NCI-H510A treated with DMSO at 0.1 percent for 48 hours (cell line): ENCODE results near the gene ASAP3.
A peak's percentile ranks its signal among the peaks of the same experiment; 100 is the strongest.

Experiments
- DNase-seq: peaks from one replicate; lab custom pipeline; 2025; lab: John Stamatoyannopoulos, UW

ASAP3 gene

DNA sequence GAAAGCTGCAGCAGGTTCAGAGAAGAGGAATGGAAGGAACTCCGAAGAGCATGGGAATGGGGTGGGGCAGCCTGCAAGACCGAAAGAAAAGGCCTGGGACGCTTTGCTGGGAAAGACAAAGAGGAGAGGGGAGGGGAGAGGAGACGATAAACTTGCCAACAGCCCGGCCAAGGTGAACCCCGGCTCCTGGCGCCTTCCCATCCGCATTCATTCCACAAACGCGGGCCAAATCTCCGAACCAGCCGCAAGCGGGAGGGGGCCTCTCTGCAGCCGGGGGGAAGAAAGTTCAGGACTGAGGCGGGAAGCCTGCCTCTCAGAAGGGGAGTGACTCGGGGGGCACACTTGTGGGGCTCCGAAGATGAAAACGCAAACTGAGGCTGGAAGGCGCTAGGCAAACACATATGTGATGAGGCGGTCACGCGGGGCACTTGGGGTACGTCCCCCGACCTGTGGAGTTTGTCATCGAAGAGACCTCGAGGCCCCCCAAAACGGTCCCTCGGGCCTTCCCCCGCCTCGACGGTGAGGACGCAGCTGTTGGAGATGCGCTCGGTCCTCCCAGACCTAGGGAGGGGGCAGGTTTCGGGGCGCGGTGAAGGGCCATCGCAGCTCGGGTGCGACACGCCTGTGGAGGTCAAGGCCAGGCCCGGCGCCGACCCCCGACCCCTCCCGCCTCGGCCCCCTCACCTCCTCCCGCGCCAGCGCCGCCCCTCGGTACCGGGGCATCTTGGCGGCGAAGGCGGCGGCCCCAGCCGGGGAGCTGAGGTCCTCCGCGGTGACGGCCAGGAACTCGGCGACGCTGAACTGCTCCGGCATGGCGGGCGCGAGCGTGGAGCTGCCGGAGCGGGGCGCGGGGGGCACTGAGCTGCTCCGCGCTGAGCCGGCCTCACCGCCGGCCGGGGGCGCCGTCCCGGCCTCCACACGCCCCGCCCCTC lies at the start of gene ASAP3:
Gene ASAP3, minus strand, starts transcription at position 859 of the 932 bp plus-strand sequence. Its CDS starts 46 bp downstream, at position 813.
- no peak for DNase-seq

DNA sequence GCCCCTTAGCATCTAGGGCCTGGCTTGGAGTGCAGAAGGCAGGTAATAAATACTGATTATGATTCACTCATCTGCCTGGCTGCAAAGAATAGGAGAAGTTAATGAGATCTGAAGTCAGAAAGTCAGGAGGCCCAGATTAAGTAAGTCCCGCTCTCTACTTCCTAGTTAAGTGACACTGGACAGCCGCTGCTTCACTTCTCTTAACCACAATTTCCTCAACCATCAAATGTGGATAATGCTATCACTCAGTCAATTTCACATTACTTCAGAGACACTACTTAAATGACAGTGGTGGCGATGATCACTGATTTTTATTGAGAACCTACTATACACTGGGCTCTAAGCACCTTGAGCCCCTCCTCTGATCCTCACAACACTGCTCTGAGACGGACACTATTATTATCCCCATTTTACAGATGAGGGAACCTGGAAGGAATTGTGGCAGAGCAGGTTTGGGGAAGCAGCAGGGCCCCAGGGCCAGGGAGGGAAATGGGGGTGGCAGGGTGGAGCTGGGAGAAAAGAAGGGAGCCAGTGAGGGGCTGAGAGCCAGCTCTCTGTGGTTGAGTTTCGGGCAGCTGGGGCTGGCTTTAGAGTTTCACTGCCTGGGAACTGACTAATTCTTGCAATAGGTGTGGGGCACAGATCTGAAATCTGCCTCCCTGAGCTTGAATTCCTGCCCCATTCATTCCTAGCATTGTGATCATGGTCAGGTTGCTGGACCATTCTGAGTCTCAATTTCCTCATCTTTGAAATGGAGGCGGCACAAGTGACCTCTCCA lies 49.5 kb upstream of the ASAP3 start:
- no peak for DNase-seq

DNA sequence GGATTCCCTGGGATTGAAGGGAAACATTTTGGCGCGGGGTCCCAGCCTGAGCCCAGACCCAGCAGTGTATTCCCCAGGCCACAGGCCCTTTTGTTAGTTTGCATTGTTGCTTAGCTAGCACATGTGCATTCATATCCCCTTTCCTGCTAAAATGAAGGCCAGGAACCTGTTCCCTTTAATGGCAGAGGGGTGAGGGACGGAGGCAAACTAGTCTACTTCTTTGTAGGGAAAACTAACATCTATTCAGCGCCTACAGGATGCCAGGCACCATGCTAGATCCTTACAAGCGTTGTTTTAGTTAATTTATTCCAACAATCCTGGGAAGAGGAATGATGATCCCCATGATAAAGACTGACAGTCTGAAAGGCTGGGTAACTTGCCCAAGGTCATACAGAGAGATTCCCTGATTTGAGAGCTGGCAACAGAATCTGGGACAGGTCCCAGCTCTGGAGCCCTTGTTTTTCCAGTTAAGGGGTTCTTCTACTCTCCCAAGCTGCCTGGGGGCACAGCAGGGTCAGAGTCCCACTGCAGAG lies 47.6 kb upstream of the ASAP3 start:
- no peak for DNase-seq

DNA sequence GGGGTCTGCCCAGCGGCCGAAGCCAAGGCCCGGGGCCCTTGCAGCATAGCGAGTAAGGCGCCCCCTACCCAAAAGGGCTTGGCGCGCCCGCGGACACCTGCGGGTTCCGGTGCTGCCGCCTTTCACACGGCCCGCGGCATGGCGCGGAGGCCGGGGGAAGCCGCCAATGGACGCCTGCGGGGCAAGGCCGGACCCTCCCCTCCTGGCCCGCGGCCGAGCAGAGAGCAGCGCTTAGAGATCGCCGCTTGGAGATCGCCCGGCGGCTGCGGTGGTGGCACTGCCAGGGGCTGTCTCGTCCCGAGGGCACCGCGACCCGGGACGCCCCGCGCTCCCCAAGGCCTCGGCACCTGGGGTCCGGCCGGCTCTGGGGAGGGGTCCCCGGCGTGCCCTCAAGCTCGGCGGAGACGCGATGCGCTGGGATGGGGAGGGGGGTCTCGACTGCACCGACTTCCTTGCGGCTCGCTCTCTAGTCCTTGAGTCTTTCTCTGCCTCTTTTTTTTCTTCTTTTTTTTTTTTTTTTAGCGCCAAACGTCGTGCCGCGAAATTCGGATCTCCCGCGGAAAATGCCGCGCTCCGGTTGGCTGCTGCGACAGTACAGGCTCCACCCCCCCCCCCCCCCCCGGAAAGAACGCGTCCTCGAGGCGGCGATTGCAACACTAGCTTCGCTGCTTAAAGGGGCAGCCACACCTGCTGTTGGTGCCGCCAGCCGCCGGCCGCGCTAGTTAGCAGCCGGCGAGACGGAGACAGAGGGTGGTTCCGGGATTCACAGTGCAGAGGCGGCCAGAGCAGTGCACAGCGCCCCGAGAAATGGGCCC lies 47.0 kb upstream of the ASAP3 start, which contains the start of gene E2F2:
Gene E2F2, minus strand, starts transcription at position 487 of the 815 bp plus-strand sequence. Its CDS starts 440 bp downstream, at position 47.
- peak; percentile 89 for DNase-seq

DNA sequence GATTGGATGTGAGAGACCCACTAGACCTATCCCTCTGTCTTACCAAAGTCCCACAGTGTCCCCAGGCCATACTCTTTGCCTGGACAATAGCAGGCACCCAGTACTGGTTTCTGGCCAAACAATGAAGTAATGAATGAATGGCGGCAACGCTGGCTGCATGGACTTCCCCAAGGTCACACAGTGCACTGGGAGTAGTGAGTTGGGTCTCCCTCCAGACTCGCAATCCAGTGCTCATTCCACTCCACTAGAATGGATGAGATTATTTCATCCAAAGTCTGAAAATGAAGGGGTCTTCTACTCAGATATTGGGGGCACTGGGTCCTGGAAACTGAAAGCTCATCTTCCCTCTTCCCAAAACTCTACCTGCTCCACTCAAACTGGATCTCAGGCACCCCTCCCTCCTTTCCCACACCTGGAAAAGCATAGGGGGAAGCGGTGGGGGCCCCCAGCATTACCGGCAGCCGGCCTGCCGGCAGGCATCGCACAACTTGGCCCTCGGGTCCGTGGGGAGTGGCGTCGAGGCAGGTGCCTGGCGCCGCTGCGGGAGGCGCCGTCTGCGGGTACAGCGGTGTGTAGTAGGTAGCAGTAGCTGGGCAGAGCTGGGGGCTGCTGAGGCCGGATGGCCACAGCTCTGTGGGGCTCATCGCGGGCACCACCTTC lies 46.2 kb upstream of the ASAP3 start:
- no peak for DNase-seq

DNA sequence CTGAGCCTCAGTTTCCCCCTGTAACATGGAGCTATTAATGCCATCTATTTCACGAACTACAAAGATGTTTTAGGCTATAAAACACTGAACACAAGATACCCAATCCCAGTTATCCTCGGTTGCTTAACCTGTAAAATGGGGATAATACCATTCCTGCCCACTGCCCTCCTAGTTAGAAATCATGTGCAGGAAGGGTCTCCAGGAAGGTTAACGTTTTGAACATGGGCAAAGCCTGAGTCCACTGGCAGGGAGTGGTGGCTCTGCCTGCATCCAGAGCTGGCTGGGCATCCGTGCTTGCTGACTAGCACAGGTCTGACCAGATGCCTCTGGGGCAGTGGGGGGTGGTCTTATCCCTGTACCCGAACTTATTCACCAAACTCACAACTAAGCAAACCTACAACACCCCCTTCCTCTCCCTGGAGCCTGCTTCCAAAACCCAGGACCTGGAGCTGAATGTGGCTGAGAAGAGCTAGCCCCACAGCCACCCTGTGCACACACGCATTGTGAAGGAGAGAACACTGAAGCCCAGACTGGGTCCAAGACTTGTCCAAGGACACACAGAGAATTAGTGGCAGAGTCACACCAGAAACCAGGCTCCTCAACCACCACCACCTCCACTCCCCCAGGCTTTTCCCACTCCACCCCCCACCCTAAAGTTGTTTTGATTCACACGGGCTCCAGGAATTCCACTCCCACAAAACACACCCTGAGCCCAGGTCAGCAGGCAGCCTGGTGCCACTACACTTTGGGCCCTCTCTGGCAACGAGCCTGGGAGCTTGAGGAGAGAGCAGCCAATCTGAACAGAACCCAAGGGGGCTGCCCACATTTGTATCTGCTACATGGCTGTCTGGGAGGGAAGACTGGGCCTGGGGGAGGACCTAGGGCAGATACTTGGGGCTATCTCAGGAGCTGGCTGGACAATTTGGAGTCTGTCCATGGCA lies 45.4 kb upstream of the ASAP3 start:
- DNase-seq: no peak

DNA sequence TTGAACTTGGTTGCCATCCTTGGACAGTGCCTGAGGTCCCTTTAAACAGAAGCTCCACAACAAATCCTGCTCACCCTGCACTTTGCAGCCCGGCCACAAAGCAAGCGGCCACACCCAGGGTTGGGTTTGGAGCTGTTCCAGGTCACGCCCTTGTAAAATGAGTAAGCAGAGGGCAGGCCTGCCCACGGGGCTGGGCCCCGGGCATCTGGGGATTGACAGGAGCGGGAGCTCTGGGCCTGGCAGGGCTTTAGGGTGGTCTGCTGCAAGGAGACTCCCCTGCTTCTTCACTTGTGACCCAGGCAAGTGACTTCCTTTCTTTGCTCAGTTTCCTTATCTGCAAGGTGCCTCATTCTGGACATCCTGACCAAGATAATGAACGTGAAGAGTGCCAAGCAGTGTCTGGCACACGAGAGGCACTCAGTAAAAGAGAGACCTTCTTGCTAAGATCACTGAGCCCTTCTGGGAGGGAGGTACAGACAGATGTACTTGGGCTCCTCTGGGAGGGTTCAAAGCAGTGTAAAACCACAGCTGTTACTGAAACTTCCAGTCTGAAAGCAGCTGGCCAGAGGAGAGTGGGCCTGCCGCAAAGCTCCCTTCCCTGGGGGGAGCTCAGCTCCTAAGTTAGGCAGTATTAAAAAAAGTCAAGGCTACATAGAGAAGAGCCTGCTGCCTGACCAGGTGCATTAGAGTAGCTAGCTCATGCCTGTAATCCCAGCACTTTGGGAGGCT lies 44.4 kb upstream of the ASAP3 start:
- DNase-seq: peak; percentile 86

DNA sequence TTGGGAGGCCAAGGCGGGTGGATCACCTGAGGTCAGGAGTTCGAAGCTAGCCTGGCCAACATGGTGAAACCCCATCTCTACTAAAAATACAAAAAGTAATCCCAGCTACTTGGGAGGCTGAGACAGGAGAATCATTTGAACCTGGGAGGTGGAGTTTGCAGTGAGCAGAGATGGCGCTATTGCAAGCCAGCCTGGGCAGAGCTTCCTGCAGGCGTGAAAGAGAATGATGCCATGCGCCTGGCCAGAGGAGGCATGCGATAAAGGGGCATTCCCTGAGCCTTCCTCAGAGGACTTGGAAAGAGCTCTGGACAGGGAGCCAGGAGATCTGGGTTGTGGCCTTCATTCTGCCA lies 43.9 kb upstream of the ASAP3 start:
- DNase-seq: no peak

DNA sequence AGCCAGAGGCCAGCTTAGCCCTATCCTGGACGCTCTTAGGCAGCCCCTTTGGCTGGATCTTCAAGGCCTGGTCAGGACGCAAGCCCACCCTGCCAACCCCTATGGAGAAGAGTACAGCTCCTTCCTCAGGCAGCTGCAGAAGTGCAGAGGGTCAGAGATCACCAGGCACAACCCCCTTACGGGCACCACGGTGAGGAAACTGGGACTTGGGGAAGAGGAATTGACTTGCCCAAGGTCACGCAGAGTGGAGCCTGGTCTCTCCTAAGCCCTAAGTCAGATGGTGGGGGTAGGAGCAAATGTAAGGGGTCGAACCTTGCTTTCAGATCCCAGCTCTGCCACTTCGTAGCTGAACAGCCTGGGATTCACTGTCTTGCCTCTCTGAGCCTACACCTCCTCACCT lies 43.4 kb upstream of the ASAP3 start:
- DNase-seq: no peak

DNA sequence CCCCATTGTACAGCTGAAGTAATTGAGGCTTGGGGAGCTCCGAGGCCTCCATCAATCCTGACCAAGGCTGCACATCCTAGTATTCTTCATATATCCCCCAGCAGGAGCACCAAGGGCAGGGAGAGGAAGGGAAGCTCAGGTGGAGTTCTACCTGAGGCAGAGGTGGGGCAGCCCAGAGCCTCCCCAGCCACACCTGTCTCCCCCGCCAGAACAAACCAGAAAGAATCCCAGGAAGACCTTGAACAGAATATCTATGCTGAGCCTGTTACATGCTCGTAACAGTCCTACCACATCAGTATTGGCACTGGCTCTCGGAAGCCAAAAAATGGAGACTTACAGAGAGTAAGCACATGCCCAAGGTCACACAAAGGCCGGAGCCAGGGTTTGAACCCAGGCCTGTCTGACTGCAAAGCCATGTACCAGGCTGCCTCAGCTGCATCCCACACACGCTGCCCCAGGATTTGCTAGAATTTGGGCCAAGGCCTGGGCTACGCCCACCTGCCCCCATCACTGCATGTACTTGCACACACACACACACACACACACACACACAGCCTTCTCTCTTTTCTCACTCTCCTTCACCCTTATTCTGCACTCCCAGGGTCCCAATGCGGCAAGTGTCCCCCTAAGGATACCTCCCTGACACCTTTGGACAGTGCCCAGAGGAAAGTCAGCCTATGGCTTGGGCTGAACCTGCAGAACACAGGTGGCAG lies 42.5 kb upstream of the ASAP3 start:
- no peak for DNase-seq

DNA sequence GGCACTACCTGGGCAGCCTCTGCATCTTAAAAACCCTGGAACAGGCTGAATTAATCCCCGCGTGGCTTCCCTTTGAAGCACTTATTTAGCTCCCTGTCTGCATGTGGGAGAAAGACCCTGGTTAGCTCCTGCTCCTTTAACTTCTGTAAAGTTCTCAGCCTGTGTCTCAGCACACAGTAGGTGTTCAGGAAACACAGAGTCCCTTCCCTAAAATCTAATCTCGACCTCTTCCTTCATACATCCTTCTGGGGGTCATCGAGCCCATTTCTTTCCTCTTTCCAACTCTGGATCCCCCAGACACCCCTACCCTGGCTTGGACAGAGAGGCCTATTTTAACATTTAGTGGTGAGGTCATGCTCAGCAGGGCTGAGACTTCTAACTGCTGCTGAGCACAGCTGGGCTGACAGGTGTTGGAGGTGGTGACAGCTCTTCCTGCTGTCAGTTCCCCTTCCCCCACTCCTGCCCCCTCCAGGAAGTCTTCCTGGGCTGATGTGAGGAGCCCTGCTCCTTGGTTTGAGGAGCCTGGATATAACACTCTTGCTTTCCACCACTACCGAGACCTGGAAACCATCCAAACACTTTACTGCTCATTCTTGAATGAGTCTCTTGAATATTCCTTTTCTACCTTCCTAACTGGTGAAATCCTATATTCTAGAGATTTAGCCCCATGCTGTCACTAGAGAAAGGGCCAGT lies 41.7 kb upstream of the ASAP3 start:
- DNase-seq: no peak

DNA sequence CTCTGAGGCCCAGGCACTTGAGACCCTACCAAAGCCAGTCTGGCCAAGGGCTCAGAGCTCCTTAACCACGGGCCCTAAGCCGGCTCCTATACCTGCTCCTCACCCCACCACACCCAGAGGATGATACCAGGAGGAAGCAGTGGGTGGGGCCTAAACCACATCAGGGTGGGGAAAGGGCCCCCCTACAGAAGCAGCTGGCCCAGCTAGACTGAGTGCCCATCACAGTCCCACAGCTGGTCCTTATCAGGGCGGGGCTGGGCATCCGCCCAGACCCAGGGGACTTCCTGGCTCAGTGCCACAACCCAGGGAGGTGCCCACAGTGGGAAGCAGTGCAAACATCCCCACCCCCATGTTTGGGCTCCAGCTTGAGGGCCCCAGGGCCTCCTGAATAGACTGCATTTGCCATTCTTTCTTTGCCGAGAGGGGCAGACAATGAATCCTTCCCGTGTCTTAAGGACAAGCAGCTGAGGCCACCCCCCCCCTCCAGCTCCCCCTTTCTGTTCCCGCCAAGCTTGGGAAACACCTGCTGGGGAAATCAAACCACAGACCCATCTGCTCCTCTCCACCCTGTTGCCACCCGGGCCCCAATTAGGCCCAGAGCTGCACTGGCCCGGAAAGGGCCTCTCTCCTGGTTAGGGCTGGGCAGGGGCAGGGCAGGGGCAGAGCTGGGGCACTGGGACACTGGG lies 40.9 kb upstream of the ASAP3 start:
- peak; percentile 78 for DNase-seq

DNA sequence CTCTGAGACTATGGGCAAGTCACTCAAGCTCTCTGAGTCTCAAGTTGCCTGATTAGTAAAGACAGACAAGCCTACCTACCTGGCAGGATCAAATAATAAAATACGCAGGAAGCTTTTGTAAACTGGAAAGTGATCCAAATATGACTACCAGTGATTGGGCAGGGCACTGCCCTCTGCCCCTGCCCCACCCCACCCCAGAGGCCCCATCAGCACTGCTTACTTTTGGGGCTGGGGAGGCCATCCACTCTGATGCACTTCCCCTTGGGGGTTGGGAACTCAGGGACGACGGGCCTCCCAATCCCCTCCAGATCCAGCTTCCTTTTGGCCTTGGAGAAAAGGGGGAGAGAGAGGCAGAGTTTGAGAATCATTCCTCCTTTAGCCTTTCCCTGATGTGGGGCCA lies 40.2 kb upstream of the ASAP3 start:
- no peak for DNase-seq

DNA sequence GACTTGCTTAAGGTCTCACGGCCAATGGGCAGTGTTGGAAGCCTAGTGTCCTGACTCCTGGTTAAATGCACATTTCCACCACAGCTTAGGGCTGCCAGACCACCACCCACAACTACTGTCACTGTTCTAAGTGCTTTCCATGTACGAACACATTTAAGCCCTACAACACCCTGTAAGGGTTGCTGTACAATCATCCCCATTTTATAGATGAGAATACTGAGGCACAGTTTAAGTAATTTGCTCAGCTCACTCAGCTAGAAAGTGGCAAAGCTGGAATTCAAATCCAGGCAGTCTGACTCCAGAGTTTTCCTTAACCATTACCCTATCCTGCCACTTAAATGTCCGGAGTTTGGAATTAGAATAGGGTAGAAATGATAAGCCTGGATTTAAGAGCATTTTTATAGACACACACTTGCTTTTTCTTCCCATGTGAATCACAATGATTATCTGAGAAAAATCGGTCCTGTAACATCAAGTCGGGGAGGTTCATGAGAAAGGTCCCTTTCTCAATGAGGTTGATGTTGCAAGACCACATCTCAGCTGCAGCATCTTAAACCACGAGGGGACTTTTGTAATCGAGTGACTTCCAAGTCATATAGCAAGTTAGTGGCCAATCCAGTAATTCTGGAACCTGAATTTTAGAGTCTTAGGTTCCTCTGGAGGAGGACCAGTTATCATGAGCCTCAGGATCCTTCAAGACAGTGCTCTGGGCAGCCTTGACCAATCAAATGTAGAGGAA lies 38.4 kb upstream of the ASAP3 start:
- DNase-seq: no peak

DNA sequence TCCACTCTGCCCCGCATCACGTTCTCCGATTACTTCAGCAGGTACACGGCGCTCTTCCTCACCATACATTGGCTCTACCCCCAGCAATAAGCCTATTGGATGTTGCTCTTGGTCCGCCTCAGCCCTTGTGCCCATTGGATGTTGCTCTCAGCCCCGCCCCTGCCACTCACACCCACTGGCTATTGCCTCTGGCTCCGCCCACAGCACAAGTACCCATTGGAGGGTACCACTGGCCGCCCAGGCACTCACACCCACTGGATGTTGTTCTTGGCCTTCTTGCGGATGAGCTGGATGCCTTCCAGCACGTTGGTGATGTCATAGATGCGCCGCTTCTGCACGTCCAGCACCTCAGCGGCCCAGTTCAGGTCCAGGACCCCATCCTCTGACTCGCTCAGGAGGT lies 37.6 kb upstream of the ASAP3 start:
- DNase-seq: no peak

DNA sequence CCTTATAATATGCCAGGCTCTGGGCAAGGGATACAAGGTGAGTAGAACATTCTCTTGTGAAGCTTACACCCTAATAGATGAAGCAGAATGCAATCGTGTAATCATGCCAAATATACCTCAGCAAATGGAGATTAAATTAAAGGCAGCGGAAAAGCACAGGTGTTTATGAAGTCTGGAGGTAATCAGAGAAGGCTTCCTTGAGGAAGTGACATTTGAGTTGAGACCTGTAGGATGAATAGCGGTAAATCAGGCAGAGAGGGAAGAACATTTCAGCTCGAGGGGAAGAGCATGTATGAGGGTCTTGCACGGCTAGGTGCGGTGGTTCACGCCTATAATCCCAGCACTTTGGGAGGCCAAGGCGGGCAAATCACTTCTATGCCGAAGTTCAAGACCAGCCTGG lies 33.6 kb upstream of the ASAP3 start:
- DNase-seq: no peak

DNA sequence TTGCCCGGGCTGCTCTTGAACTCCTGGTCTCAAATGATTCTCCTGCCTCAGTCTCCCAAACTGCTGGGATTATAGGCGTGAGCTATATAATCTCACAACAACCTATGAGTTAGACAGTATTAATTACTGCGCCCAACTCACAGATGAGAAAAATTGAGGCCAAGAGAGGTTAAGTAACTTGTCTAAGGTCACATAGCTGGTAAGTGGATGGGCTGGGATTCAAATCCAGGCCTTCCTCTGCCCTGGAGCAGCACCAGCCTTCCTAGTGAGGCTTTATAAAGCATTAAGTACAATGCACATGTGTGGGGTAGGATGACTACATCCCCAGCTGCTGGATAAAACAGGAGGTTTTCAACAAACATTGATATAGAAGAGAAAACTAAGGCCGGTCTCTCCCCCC lies 31.9 kb upstream of the ASAP3 start:
- DNase-seq: no peak
